Left ventricle myocardium inferior (tissue), 1 donor: ENCODE data around the gene HARS1. TPM values are rescaled to one million over a fixed set of nuclear protein-coding genes. Genes with fewer than 3 reads are reported as not detected.
A peak's percentile ranks its signal among the peaks of the same experiment; 100 is the strongest.

Experiments used
- DNase-seq: peaks from one replicate; pipeline ENCODE4 v3.0.0-alpha.2; 2020
- H3K27ac ChIP-seq: fragments of 200-600 bp; replicated peaks from 2 replicates; pipeline ENCODE4 v1.8.0; 2021
- H3K27me3 ChIP-seq: fragments of 200-600 bp; 2 replicates; pipeline ENCODE4 v1.8.0; 2021; ENCODE audit warnings: low read depth
- H3K36me3 ChIP-seq: fragments of 200-600 bp; 2 replicates; pipeline ENCODE4 v1.8.0; 2021
- H3K4me1 ChIP-seq: fragments of 200-600 bp; 2 replicates; pipeline ENCODE4 v1.8.0; 2021
- H3K4me3 ChIP-seq: fragments of 200-600 bp; 2 replicates; pipeline ENCODE4 v1.8.0; 2021; ENCODE audit warnings: mild to moderate bottlenecking, moderate library complexity
- H3K9me3 ChIP-seq: fragments of 200-600 bp; replicated peaks from 2 replicates; pipeline ENCODE4 v1.8.0; 2021
- intact Hi-C: fragments of 100-400 bp; cut with micrococcal nuclease; formaldehyde crosslinking; loops from one replicate; pipeline ENCODE4 v1.11.0; 2022
- total RNA-seq: library from RNA; stranded (reverse); fragmentation: NEBNext Ultra II Directional; extraction: Animal tissue kit (Norgen Biotek cat#: 25700); gene quantifications from one replicate; pipeline ENCODE4 v1.2.1, GENCODE V29; 2021
- TF ChIP-seq, protein P1 (sequence below): fragments of 200-600 bp; IDR thresholded peaks from 2 replicates; pipeline ENCODE4 v1.8.0; 2021; ENCODE audit warnings: antibody characterized with exemption, mild to moderate bottlenecking, borderline replicate concordance
- donor health status: DM: no; HTN: yes; CAD: no; lungs with severe emphysema.

Gene HARS1
- total RNA-seq, 1 donor from 2014 or later, result 38.7 TPM

- no peaks in the 10 kb centered on the region for H3K36me3 ChIP-seq
- intact Hi-C loops, result no loop called here
- peak overlapping the region; percentile 84 for H3K27ac ChIP-seq
Measured at GRCh38 chr5:140634103-140634502, 57.1 kb downstream of the HARS1 start.

GRCh38 chr5:140633501-140633900 lies 57.7 kb downstream of the HARS1 start:
- TF ChIP-seq, protein P1, sequence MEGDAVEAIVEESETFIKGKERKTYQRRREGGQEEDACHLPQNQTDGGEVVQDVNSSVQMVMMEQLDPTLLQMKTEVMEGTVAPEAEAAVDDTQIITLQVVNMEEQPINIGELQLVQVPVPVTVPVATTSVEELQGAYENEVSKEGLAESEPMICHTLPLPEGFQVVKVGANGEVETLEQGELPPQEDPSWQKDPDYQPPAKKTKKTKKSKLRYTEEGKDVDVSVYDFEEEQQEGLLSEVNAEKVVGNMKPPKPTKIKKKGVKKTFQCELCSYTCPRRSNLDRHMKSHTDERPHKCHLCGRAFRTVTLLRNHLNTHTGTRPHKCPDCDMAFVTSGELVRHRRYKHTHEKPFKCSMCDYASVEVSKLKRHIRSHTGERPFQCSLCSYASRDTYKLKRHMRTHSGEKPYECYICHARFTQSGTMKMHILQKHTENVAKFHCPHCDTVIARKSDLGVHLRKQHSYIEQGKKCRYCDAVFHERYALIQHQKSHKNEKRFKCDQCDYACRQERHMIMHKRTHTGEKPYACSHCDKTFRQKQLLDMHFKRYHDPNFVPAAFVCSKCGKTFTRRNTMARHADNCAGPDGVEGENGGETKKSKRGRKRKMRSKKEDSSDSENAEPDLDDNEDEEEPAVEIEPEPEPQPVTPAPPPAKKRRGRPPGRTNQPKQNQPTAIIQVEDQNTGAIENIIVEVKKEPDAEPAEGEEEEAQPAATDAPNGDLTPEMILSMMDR, result no peak
- Histone ChIP-seq H3K36me3 (no peaks in the 10 kb centered on the region), H3K4me3 (peak overlapping the region; percentile 73), H3K27ac (peak overlapping the region; percentile 84), H3K27me3 (no peaks in the 10 kb centered on the region), H3K4me1 (peaks cover 22% of the 10 kb centered on the region), H3K9me3 (peaks cover 1% of the 10 kb centered on the region)
- no peak for DNase-seq
- intact Hi-C loops, result no loop called here

More at GRCh38 chr5:140634103-140634502, 57.1 kb downstream of the HARS1 start:
- no peaks in the 10 kb centered on the region for H3K9me3 ChIP-seq
- H3K4me3 ChIP-seq, result no peak overlapping the region
- peaks cover 26% of the 10 kb centered on the region for H3K4me1 ChIP-seq
- TF ChIP-seq, protein P1, result no peak
- no peak for DNase-seq
- H3K27me3 ChIP-seq, result no peaks in the 10 kb centered on the region

DNA sequence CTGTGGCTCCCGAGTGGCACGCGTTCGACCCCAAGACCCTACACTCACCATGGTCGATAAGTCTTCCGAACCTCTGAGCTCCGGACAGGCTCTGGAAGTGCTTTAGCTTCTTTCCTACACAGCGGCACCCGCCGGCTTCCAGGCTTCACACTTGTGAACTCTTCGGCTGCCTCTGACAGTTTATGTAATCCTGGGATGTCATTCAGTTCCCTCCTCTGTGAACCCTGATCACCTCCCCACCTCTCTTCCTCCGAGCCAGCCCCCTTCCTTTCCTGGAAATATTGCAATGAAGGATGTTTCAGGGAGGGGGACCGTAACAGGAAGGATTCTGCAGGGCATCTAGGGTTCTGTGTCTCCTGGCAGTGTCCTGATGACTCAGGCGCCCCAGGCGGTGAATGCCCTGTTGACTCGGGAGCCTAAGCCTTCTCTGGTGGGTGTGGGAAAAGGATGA lies 58.1 kb downstream of the HARS1 start, which contains the start of gene CD14:
Gene CD14 (minus strand): TSS at position 155 of the 451 bp plus-strand sequence. CDS start 104 bp downstream, at position 51.
- Histone ChIP-seq H3K27me3 (no peaks in the 10 kb centered on the region), H3K9me3 (peaks cover 6% of the 10 kb centered on the region), H3K4me3 (peak within 1 kb of the TSS; percentile 73), H3K36me3 (no peaks in the 10 kb centered on the region), H3K27ac (peak within 1 kb of the TSS; percentile 84), H3K4me1 (peaks cover 21% of the 10 kb centered on the region)
- TF ChIP-seq, protein P1, result no peak
- intact Hi-C loops, result no loop called here
- DNase-seq, result peak; percentile 52

DNA sequence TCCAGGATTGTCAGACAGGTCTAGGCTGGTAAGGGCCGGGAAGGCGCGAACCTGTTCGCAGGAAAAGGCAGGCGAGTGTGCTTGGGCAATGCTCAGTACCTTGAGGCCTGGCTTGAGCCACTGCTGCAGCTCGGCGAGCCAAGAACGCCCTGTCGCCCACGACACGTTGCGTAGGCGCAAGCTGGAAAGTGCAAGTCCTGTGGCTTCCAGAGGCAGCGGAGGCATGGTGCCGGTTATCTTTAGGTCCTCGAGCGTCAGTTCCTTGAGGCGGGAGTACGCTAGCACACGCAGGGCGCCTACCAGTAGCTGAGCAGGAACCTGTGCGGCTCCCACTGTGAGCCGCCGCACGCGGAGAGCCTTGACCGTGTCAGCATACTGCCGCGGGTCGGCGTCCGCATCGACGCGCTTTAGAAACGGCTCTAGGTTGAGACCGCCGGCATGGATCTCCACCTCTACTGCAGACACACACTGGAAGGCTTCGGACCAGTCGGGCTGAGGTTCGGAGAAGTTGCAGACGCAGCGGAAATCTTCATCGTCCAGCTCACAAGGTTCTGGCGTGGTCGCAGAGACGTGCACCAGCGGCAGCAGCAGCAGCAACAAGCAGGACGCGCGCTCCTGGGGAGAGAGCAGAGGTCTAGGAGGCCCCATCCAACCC lies 58.7 kb downstream of the HARS1 start:
- intact Hi-C loops, result no loop called here
- H3K27ac ChIP-seq, result peak overlapping the region; percentile 84
- peak; percentile 42 for DNase-seq

GRCh38 chr5:140631831-140632365 lies 59.3 kb downstream of the HARS1 start:
- Histone ChIP-seq H3K27me3 (no peaks in the 10 kb centered on the region), H3K36me3 (no peaks in the 10 kb centered on the region), H3K9me3 (peaks cover 12% of the 10 kb centered on the region), H3K4me3 (peak overlapping the region; percentile 73), H3K27ac (peak overlapping the region; percentile 84), H3K4me1 (peaks cover 21% of the 10 kb centered on the region)
- TF ChIP-seq, protein P1, result no peak
- no peak for DNase-seq
- intact Hi-C loops, result no loop called here

More for the DNA sequence above, 58.7 kb downstream of the HARS1 start:
- peak overlapping the region; percentile 73 for H3K4me3 ChIP-seq
- TF ChIP-seq, protein P1, result no peak
- peaks cover 21% of the 10 kb centered on the region for H3K4me1 ChIP-seq
- H3K36me3 ChIP-seq, result no peaks in the 10 kb centered on the region
- no peaks in the 10 kb centered on the region for H3K27me3 ChIP-seq
- peaks cover 11% of the 10 kb centered on the region for H3K9me3 ChIP-seq
